GM13976 (cell line): ENCODE data around the gene CIITA.

ENCODE experiments used
- DNase-seq: peaks from one replicate; pipeline ENCODE4 v3.0.0; 2012; ENCODE audit warnings: low spot score
- CTCF ChIP-seq: IDR thresholded peaks from 2 replicates; pipeline ENCODE4 v1.5.1; 2012; ENCODE audit warnings: borderline replicate concordance, mild to moderate bottlenecking; ENCODE audit not compliant: insufficient read depth; ENCODE audit errors: extremely low read depth, missing control alignments, control extremely low read depth
- in situ Hi-C: fragments of 300-500 bp; cut with MboI; formaldehyde crosslinking; loops from one replicate; pipeline ENCODE4 v1.12.0; 2022; ENCODE audit warnings: low sequenced_read_pairs, mixed read lengths, inconsistent platforms; ENCODE audit not compliant: unreplicated experiment

CIITA gene

GRCh38 chr16:10879681-10880589, 2.9 kb downstream of the CIITA start:
- in situ Hi-C loops = loop anchor here (10.0 kb wide), 1 partner anchor 135 kb away; the partner anchor contains the start of gene NUBP1
- TF ChIP-seq CTCF = peak; percentile 3

GRCh38 chr16:10880594-10881452, 3.8 kb downstream of the CIITA start:
- no peak for TF ChIP-seq CTCF
- no peak for DNase-seq
- in situ Hi-C loops = no loop called here

More at GRCh38 chr16:10879681-10880589, 2.9 kb downstream of the CIITA start:
- no peak for DNase-seq

DNA sequence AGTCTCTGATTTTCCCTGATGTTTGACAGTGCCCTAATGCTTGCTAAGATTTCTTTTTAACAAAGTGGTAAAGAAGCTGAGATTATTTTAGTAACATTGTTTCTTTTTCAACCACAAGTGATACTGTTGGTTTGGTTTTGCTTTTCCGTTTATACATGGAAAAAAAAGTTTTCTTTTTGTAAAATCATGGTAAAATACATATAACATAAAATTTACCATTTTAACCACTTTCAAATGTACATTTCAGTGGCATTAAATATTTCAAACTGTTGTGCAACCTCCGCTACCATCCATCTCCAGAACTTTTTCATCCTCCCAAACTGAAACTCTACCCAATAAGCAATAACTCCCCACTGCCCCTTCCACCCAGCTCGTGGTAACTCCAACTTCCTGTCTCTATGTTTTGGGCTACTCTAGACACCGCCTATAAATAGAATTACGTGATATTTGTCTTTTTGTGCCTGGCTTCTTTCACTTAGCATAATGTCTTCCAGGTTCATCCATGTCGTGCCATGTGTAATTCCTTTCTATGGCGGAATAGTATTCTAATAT, 4.6 kb downstream of the CIITA start:
- DNase-seq = no peak
- no peak for TF ChIP-seq CTCF
- in situ Hi-C loops = no loop called here

DNA sequence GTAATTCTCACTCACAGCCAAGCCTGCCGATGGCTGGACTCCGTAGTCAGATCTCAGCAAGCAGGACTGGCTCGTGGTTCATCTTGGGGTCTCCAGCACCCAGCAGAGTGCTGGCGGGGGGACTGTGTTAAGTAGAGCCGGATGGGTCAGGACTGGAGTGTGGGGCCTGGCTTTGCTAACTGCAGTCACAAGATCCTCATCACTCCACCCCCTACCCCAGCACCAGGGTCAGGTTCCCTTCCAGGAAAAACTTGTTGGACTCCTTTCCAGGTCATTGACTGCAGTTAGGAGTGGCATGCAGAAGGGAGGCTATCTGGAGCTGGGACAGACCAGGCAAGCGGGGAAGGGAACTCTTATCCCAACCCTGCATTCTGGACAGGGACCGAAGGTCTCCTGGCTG, 6.0 kb downstream of the CIITA start:
- in situ Hi-C loops = no loop called here
- DNase-seq = no peak
- no peak for TF ChIP-seq CTCF

DNA sequence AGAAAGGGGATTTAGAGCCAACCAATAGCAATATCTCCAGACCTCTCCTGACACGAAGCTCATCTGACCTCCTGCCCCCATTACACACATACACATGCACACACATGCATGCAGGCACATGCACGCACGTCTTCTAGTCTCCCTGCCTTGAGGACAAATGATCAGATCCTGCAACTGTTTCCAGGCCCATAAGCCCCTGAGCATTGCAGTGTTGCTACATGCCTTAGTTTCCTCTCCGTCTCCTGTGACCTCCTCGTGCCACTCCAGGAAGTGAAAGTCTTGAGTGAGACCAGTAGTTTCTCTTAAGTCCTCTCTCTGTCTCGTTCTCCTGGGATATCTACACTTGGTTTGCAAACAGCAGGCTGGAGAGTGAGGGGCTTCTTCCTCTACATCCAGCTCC, 8.2 kb downstream of the CIITA start:
- in situ Hi-C loops = no loop called here
- TF ChIP-seq CTCF = no peak

DNA sequence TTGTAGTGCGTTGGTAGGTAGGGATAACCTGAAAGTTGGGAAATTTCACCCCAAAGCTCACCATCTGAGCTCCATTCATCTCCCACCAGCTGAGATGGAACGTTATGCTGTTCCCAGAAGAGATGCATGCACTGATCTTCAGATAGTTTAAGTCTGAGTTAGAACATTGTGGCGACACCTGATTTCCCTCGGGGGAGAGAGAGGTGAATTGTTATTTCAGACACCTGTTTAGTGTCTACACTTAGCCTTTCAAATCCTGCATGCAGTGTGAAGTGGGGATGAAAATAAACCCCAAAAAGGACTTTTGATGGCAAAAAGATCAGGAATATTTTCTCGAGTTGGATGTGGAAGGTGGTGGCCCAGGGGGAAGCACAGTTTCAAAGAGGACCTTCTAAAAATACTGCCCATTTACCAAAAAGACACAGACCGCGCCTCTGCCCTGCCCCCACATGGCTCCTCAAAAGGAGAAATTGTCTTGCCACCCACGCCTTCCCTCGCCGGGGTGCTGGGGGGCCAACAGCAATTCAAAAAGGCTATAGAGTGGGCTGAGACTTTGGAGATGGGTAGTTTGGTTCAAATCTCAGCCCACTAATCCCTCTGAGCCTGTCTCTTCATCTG, 11.4 kb downstream of the CIITA start:
- in situ Hi-C loops = no loop called here
- no peak for TF ChIP-seq CTCF
- DNase-seq = no peak

More for the DNA sequence above, 8.2 kb downstream of the CIITA start:
- DNase-seq = no peak
